Vagina (tissue), 2 donors: ENCODE measurements around the gene RAP1A. TPM values are rescaled to one million over a fixed set of nuclear protein-coding genes. Genes with fewer than 3 reads are reported as not detected.

Experiments used
- DNase-seq, 2 donors: peaks; one replicate each; pipeline ENCODE4 v3.0.0-alpha.2; 2017; ENCODE audit errors: extremely low spot score in 2 of 2
- H3K27ac ChIP-seq: fragments of 200-600 bp; sonication (generic); one replicate; pipeline ENCODE4 v1.5.1; 2019
- H3K27me3 ChIP-seq: fragments of 200-600 bp; sonication (generic); one replicate; pipeline ENCODE4 v1.5.1; 2019
- H3K36me3 ChIP-seq, 2 donors: fragments of 200-600 bp; sonication (generic); one replicate each; pipeline ENCODE4 v1.5.1; 2017 to 2019
- H3K4me1 ChIP-seq: fragments of 200-600 bp; sonication (generic); one replicate; pipeline ENCODE4 v1.5.1; 2019
- H3K4me3 ChIP-seq, 2 donors: fragments of 200-600 bp; sonication (generic); 1 replicate in 1 of 2; 2 replicates in 1 of 2; pipeline ENCODE4 v1.5.1; 2016 to 2019
- H3K9me3 ChIP-seq: fragments of 200-600 bp; sonication (generic); one replicate; pipeline ENCODE4 v1.5.1; 2019
- POLR2A ChIP-seq, 2 donors: fragments of 450-650 bp; IDR thresholded peaks; one replicate each; pipeline ENCODE4 v1.6.1; 2017; ENCODE audit warnings: antibody characterized with exemption in 2 of 2, mild to moderate bottlenecking in 2 of 2, moderate library complexity in 2 of 2
- POLR2AphosphoS5 ChIP-seq, 2 donors: sonication (generic); formaldehyde crosslinking; IDR thresholded peaks; one replicate each; pipeline ENCODE4 v1.9.0; 2017; ENCODE audit warnings: antibody characterized with exemption in 2 of 2, mild to moderate bottlenecking in 2 of 2, low read depth in 1 of 2; ENCODE audit not compliant: insufficient read depth in 1 of 2
- intact Hi-C: fragments of 100-400 bp; cut with DNase I; formaldehyde crosslinking; loops from one replicate; pipeline ENCODE4 v1.15.1; 2023
- total RNA-seq: library from RNA; depleted of rRNA; stranded (reverse); fragments of >200 nt; gene quantifications from one replicate; pipeline ENCODE4 v1.2.3, GENCODE V29; 2016
- TF ChIP-seq, protein P1 (sequence below), 3 experiments: fragments of 450-650 bp in 2 of 3; fragments of 200-600 bp in 1 of 3; sonication (generic) in 1 of 3; IDR thresholded peaks; one replicate each; pipeline ENCODE4 v1.5.1; 2017 to 2019; ENCODE audit warnings: antibody characterized with exemption in 3 of 3, mild to moderate bottlenecking in 2 of 3, moderate library complexity in 2 of 3

The RAP1A gene
- total RNA-seq, 1 donor from 2014 or later = 52.5 TPM

DNA sequence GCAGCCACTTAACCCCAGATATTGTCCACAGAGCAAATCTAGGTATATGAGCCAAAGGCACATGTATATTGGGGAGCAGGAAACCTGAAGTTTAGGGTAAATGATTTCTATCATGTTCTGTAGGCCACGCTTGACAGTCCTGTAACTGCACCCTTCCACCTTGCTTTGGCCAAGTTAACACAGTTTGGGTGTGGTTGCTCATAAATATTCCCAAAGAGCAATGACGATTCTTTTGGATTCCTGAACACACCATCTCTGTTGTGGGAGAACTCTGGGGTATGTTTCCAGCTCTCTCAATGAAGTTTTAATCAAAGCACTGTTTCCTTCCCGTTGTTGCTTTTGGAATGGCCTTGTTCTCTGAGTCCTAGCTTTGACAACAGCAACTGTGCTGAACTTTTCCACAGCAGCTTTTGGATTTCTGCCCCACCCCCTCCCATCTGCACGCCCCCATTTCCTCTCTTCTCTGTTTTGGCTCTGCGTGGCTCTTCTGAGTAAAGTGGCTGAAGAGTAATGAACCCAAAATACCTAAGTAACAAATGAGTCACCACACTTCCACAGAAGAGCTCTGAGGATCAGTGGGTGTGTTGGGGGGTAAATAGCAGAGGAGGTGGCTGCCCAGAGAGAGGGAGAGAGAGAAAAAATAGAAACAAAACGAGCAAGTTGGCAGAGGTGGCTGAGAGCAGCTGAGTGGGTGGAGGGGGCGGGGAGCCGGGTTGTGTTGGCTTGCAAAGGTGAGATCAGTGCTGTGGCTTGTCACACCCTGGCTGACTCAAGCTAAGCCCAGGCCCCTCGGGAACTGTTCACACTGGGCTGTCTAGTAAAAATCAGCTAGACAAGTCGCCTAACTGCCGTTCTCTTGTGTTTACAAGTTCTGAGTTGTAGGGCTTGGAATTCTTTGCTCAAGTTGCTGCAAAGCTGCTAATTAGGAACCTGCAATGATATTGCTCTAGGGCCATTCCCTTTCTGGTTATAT lies 26.9 kb upstream of the RAP1A start:
- Histone ChIP-seq H3K4me3 (no peak overlapping the region), H3K36me3 (no peaks in the 10 kb centered on the region), H3K9me3 (no peaks in the 10 kb centered on the region), H3K27ac (peak overlapping the region; percentile 78), H3K4me1 (peaks cover 55% of the 10 kb centered on the region), H3K27me3 (no peaks in the 10 kb centered on the region)
- TF ChIP-seq POLR2AphosphoS5 (IDR thresholded peaks at IDR 0.05; ENCODE audit: insufficient read depth in 1 of 2, low read depth in 1 of 2) (peak; percentile 48 to 70), POLR2A (IDR thresholded peaks at IDR 0.05) (no peak)
- TF ChIP-seq, protein P1, sequence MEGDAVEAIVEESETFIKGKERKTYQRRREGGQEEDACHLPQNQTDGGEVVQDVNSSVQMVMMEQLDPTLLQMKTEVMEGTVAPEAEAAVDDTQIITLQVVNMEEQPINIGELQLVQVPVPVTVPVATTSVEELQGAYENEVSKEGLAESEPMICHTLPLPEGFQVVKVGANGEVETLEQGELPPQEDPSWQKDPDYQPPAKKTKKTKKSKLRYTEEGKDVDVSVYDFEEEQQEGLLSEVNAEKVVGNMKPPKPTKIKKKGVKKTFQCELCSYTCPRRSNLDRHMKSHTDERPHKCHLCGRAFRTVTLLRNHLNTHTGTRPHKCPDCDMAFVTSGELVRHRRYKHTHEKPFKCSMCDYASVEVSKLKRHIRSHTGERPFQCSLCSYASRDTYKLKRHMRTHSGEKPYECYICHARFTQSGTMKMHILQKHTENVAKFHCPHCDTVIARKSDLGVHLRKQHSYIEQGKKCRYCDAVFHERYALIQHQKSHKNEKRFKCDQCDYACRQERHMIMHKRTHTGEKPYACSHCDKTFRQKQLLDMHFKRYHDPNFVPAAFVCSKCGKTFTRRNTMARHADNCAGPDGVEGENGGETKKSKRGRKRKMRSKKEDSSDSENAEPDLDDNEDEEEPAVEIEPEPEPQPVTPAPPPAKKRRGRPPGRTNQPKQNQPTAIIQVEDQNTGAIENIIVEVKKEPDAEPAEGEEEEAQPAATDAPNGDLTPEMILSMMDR (IDR thresholded peaks at IDR 0.05) = no peak
- intact Hi-C loops = no loop called here
- DNase-seq = peak in 1 of 2 donors; percentile 92

DNA sequence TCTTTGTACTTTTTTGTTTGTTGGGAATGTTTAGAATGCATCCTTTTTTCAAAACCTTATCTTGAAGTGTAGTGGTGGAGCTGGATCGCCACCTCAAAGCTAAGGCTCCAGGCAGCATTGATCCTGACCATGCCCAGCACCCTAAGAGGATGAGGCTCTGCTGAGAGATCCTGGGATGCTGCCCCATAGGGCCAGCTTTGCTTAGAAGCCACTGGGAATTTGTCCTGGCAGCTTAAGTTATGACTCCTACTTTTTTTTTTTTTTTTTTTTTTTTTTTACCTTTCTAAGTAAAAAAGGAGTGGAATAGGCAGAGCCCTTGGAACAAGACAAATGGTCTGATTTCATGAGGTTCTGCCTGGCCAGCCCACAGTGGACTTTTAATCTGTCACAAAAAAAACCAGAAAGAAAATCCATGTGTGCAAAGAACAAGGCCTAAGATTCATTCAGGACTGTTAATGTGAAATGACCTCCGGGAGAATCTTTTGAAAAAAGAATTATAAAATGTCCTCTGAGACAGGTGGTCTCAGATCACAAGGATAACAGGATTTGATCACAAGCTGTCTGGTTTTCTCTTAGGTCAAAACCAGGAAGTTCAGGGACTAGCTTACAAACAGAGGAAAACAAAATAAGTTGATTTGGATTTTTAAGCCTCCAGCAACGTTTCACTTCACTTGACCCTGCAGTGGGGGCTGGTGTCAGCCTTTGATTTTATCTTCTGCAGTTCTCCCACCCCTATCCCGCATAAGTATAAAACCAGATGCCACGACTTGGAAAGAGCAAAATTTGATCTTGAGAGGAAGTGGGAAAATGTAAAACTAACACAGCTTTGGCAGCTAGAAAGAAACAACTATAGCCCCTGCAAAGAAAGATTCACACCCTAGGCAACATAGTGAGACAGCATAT lies 25.9 kb upstream of the RAP1A start:
- intact Hi-C loops = no loop called here
- no peaks in the 10 kb centered on the region for H3K36me3 ChIP-seq
- H3K4me1 ChIP-seq = peaks cover 55% of the 10 kb centered on the region
- H3K9me3 ChIP-seq = no peaks in the 10 kb centered on the region
- no peak for DNase-seq
- H3K4me3 ChIP-seq = no peak overlapping the region
- TF ChIP-seq POLR2AphosphoS5 (IDR thresholded peaks at IDR 0.05; ENCODE audit: insufficient read depth in 1 of 2, low read depth in 1 of 2) (no peak), POLR2A (IDR thresholded peaks at IDR 0.05) (no peak)
- TF ChIP-seq, protein P1 (IDR thresholded peaks at IDR 0.05) = no peak
- H3K27me3 ChIP-seq = no peaks in the 10 kb centered on the region
- peak overlapping the region; percentile 78 for H3K27ac ChIP-seq

DNA sequence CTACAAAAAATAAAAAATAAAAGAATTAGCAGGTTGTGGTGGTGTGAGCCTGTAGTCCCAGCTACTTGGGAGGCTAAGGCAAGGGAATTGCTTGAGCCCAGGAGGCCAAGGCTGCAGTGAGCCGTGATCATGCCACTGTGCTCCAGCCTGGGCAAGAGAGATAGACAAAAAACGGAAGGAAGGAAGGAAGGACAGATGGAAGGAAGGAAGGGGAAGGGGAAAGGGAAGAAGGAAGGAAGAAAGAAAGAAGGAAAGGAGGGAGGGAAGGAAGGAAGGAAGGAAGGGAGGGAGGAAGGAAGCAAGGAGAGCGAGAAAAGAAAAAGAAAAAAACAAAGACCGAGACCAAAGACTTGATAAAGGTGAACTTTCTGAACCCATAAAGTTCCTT lies 25.3 kb upstream of the RAP1A start:
- Histone ChIP-seq H3K4me3 (no peak overlapping the region), H3K4me1 (peaks cover 55% of the 10 kb centered on the region), H3K9me3 (no peaks in the 10 kb centered on the region), H3K27me3 (no peaks in the 10 kb centered on the region), H3K36me3 (no peaks in the 10 kb centered on the region), H3K27ac (peak overlapping the region; percentile 78)
- no peak for TF ChIP-seq POLR2AphosphoS5 (IDR thresholded peaks at IDR 0.05; ENCODE audit: insufficient read depth in 1 of 2, low read depth in 1 of 2)
- TF ChIP-seq, protein P1 (IDR thresholded peaks at IDR 0.05) = no peak
- no peak for TF ChIP-seq POLR2A (IDR thresholded peaks at IDR 0.05)
- DNase-seq = no peak
- intact Hi-C loops = no loop called here

DNA sequence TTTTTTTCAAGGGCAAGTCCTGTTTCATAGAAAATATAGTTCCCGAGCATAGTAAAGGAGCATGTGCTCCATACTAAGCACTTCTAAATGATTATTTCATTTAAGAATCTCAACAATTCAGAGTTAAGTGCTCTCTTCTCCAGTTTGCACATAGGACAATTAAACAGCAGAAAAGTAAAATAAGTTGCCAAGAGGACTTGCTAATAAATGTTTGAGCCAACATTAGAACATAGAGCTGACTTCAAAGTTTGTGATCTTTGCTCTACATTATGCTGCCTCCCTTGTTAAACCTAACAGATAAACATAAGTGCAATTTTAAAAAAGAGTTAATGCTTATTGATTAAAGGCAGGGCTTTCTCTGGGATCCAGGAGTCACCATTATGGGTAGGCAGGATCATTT lies 23.8 kb upstream of the RAP1A start:
- H3K4me3 ChIP-seq = no peak overlapping the region
- intact Hi-C loops = no loop called here
- no peak for DNase-seq
- TF ChIP-seq POLR2AphosphoS5 (IDR thresholded peaks at IDR 0.05; ENCODE audit: insufficient read depth in 1 of 2, low read depth in 1 of 2) = no peak
- TF ChIP-seq POLR2A (IDR thresholded peaks at IDR 0.05) = no peak
- TF ChIP-seq, protein P1 (IDR thresholded peaks at IDR 0.05) = no peak
- no peaks in the 10 kb centered on the region for H3K27me3 ChIP-seq
- no peak overlapping the region for H3K27ac ChIP-seq
- peaks cover 55% of the 10 kb centered on the region for H3K4me1 ChIP-seq
- no peaks in the 10 kb centered on the region for H3K9me3 ChIP-seq
- H3K36me3 ChIP-seq = no peaks in the 10 kb centered on the region
